GM23338 (cell line): ENCODE measurements around the gene SART3. TPM values are rescaled to one million over a fixed set of nuclear protein-coding genes. Genes with fewer than 3 reads are reported as not detected.

Experiments used
- ATAC-seq: fragments of 200-7000 bp; cut with Tn5 transposase; 3 replicates; pipeline ENCODE4 v1.9.1; 2020
- DNase-seq: peaks from one replicate; pipeline ENCODE4 v3.0.0-alpha.2; 2015; ENCODE audit warnings: low spot score
- H2AFZ ChIP-seq: fragments of 200-600 bp; sonication (generic); 2 replicates; pipeline ENCODE4 v1.8.0; 2016; ENCODE audit warnings: antibody characterized with exemption, mild to moderate bottlenecking, moderate library complexity
- H3F3A ChIP-seq: fragments of 200-600 bp; sonication (generic); replicated peaks from 2 replicates; pipeline ENCODE4 v1.8.0; 2017; ENCODE audit warnings: antibody characterized with exemption, mixed run types, low read depth
- H3K27ac ChIP-seq: fragments of 200-600 bp; sonication (generic); 2 replicates; pipeline ENCODE4 v1.6.1; 2016; ENCODE audit warnings: low read depth
- H3K27me3 ChIP-seq: fragments of 200-600 bp; sonication (generic); 2 replicates; pipeline ENCODE4 v1.8.0; 2016; ENCODE audit warnings: mild to moderate bottlenecking, mixed run types, moderate library complexity; ENCODE audit not compliant: insufficient read depth
- H3K36me3 ChIP-seq: fragments of 200-600 bp; sonication (generic); 2 replicates; pipeline ENCODE4 v1.8.0; 2016; ENCODE audit warnings: mild to moderate bottlenecking; ENCODE audit not compliant: insufficient read depth
- H3K4me1 ChIP-seq: fragments of 200-600 bp; sonication (generic); 2 replicates; pipeline ENCODE4 v1.8.0; 2016; ENCODE audit warnings: mild to moderate bottlenecking, moderate library complexity; ENCODE audit not compliant: insufficient read depth
- H3K4me2 ChIP-seq: fragments of 200-600 bp; sonication (generic); 2 replicates; pipeline ENCODE4 v1.7.1; 2017; ENCODE audit warnings: mixed run types
- H3K4me3 ChIP-seq: fragments of 200-600 bp; sonication (generic); 2 replicates; pipeline ENCODE4 v1.6.1; 2016; ENCODE audit warnings: mixed run types
- H3K79me2 ChIP-seq: fragments of 200-600 bp; sonication (generic); replicated peaks from 2 replicates; pipeline ENCODE4 v1.8.0; 2017; ENCODE audit warnings: mild to moderate bottlenecking; ENCODE audit not compliant: insufficient read depth
- H3K9me2 ChIP-seq: fragments of 200-600 bp; sonication (generic); 2 replicates; pipeline ENCODE4 v1.8.0; 2017; ENCODE audit not compliant: insufficient read depth
- H4K20me1 ChIP-seq: fragments of 200-600 bp; sonication (generic); replicated peaks from 2 replicates; pipeline ENCODE4 v1.8.0; 2017; ENCODE audit warnings: mild to moderate bottlenecking; ENCODE audit not compliant: insufficient read depth
- H3K27ac Mint-ChIP-seq: 2 replicates; pipeline ENCODE4 v1.8.0; 2020; ENCODE audit warnings: inconsistent platforms, mild to moderate bottlenecking, moderate library complexity, mixed read lengths
- H3K27me3 Mint-ChIP-seq: 3 replicates; pipeline ENCODE4 v1.8.0; 2022; ENCODE audit warnings: low read depth, mild to moderate bottlenecking, moderate library complexity, mixed read lengths, inconsistent platforms; ENCODE audit not compliant: insufficient read depth, poor library complexity
- H3K36me3 Mint-ChIP-seq: 3 replicates; pipeline ENCODE4 v1.8.0; 2021; ENCODE audit warnings: low read depth, mild to moderate bottlenecking, inconsistent platforms, moderate library complexity, mixed read lengths
- H3K4me1 Mint-ChIP-seq: 3 replicates; pipeline ENCODE4 v1.8.0; 2020; ENCODE audit warnings: mild to moderate bottlenecking, inconsistent platforms, mixed read lengths
- H3K4me3 Mint-ChIP-seq: 3 replicates; pipeline ENCODE4 v1.8.0; 2021; ENCODE audit warnings: moderate library complexity, mild to moderate bottlenecking, inconsistent platforms, mixed read lengths
- H3K9me3 Mint-ChIP-seq: 3 replicates; pipeline ENCODE4 v1.8.0; 2020; ENCODE audit warnings: moderate library complexity, mild to moderate bottlenecking, inconsistent platforms, mixed read lengths
- CREB1 ChIP-seq: fragments of 250-450 bp; sonication (Bioruptor Pico); IDR thresholded peaks from 2 replicates; pipeline ENCODE4 v1.5.0; 2020; ENCODE audit warnings: low read depth, mild to moderate bottlenecking, moderate library complexity
- EZH2 ChIP-seq: fragments of 200-600 bp; sonication (generic); IDR thresholded peaks from one replicate; pipeline ENCODE4 v1.8.0; 2017; ENCODE audit warnings: antibody characterized with exemption, mild to moderate bottlenecking, low read depth; ENCODE audit not compliant: unreplicated experiment
- EZH2phosphoT487 ChIP-seq: fragments of 200-600 bp; sonication (generic); IDR thresholded peaks from one replicate; pipeline ENCODE4 v1.8.1; 2018; ENCODE audit warnings: antibody characterized with exemption; ENCODE audit not compliant: unreplicated experiment
- JUNB ChIP-seq: IDR thresholded peaks from one replicate; pipeline ENCODE4 v1.6.1; 2016; ENCODE audit warnings: antibody characterized with exemption; ENCODE audit not compliant: unreplicated experiment
- NANOG ChIP-seq: IDR thresholded peaks from 2 replicates; pipeline ENCODE4 v1.6.1; 2016; ENCODE audit warnings: antibody characterized with exemption, borderline replicate concordance
- POLR2AphosphoS5 ChIP-seq: IDR thresholded peaks from 2 replicates; pipeline ENCODE4 v1.6.1; 2016; ENCODE audit warnings: antibody characterized with exemption, low read depth
- STAT1 ChIP-seq: IDR thresholded peaks from one replicate; pipeline ENCODE4 v1.6.1; 2016; ENCODE audit warnings: antibody characterized with exemption; ENCODE audit not compliant: unreplicated experiment
- ZNF114 ChIP-seq: fragments of 250-450 bp; sonication (Bioruptor Pico); IDR thresholded peaks from 2 replicates; pipeline ENCODE4 v1.5.0; 2020; ENCODE audit warnings: mild to moderate bottlenecking, moderate library complexity
- ZNF331 ChIP-seq: fragments of 250-450 bp; sonication (Bioruptor Pico); IDR thresholded peaks from 2 replicates; pipeline ENCODE4 v1.5.0; 2020; ENCODE audit warnings: low read depth, mild to moderate bottlenecking, moderate library complexity
- polyA plus RNA-seq: library from polyadenylated mRNA; unstranded; fragments of >200 nt; fragmentation: Nextera tagmentation; extraction: Ambion mirVana; gene quantifications from 2 replicates; pipeline ENCODE4 v1.2.1, GENCODE V29; 2016
- total RNA-seq: library from RNA; depleted of rRNA; stranded (reverse); fragments of >200 nt; shearing (Covaris generic); gene quantifications from 2 replicates; pipeline ENCODE4 v1.2.3, GENCODE V29; 2014
- TF ChIP-seq, protein P1 (sequence below): IDR thresholded peaks from 2 replicates; pipeline ENCODE4 v1.6.1; 2016; ENCODE audit warnings: antibody characterized with exemption
- TF ChIP-seq, protein P2 (sequence below): fragments of 250-450 bp; sonication (Bioruptor Pico); IDR thresholded peaks from 2 replicates; pipeline ENCODE4 v1.5.0; 2020; ENCODE audit warnings: mild to moderate bottlenecking, moderate library complexity
- TF ChIP-seq, protein P3 (sequence below): IDR thresholded peaks from one replicate; pipeline ENCODE4 v1.6.1; 2018; ENCODE audit warnings: antibody characterized with exemption; ENCODE audit not compliant: unreplicated experiment
- TF ChIP-seq, protein P4 (sequence below), 2 experiments: fragments of 200-600 bp in 1 of 2; sonication (generic) in 1 of 2; conservative IDR thresholded peaks; 2 replicates each; pipeline versions ENCODE4 v1.5.1 to v1.6.1; 2016 to 2017; ENCODE audit warnings: antibody characterized with exemption in 2 of 2, low read depth in 2 of 2, mild to moderate bottlenecking in 2 of 2, moderate library complexity in 1 of 2

The SART3 gene
- total and polyA plus RNA-seq, 2 experiments from 2014 or later: 49.8 to 112 TPM

DNA sequence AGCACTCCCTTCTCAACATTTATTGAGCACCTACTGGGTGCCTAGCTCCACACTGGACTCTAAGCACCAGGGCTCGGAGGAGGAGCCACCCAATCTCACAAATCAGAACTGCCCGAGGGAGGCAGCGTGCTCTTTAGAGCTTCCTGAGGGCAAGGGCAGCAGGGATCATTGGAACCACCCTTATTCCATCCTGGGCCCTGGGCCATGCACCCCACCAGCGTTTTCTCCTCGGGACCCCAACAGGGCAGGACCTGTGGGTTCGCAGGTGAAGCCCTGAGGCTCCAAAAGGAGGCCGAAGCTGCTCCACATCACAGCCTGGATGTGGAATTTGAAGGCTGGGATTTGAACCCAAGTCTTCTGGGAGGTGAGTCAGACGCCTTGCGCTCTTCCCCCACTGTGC, 21.5 kb upstream of the SART3 start:
- TF ChIP-seq CREB1 (CRISPR knock-in tag) (no peak), ZNF331 (no peak), NANOG (no peak), EZH2phosphoT487 (no peak), ZNF114 (CRISPR knock-in tag) (no peak), JUNB (no peak), STAT1 (no peak), EZH2 (no peak), POLR2AphosphoS5 (no peak)
- TF ChIP-seq, protein P1, sequence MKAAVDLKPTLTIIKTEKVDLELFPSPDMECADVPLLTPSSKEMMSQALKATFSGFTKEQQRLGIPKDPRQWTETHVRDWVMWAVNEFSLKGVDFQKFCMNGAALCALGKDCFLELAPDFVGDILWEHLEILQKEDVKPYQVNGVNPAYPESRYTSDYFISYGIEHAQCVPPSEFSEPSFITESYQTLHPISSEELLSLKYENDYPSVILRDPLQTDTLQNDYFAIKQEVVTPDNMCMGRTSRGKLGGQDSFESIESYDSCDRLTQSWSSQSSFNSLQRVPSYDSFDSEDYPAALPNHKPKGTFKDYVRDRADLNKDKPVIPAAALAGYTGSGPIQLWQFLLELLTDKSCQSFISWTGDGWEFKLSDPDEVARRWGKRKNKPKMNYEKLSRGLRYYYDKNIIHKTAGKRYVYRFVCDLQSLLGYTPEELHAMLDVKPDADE: no peak
- TF ChIP-seq, protein P2, sequence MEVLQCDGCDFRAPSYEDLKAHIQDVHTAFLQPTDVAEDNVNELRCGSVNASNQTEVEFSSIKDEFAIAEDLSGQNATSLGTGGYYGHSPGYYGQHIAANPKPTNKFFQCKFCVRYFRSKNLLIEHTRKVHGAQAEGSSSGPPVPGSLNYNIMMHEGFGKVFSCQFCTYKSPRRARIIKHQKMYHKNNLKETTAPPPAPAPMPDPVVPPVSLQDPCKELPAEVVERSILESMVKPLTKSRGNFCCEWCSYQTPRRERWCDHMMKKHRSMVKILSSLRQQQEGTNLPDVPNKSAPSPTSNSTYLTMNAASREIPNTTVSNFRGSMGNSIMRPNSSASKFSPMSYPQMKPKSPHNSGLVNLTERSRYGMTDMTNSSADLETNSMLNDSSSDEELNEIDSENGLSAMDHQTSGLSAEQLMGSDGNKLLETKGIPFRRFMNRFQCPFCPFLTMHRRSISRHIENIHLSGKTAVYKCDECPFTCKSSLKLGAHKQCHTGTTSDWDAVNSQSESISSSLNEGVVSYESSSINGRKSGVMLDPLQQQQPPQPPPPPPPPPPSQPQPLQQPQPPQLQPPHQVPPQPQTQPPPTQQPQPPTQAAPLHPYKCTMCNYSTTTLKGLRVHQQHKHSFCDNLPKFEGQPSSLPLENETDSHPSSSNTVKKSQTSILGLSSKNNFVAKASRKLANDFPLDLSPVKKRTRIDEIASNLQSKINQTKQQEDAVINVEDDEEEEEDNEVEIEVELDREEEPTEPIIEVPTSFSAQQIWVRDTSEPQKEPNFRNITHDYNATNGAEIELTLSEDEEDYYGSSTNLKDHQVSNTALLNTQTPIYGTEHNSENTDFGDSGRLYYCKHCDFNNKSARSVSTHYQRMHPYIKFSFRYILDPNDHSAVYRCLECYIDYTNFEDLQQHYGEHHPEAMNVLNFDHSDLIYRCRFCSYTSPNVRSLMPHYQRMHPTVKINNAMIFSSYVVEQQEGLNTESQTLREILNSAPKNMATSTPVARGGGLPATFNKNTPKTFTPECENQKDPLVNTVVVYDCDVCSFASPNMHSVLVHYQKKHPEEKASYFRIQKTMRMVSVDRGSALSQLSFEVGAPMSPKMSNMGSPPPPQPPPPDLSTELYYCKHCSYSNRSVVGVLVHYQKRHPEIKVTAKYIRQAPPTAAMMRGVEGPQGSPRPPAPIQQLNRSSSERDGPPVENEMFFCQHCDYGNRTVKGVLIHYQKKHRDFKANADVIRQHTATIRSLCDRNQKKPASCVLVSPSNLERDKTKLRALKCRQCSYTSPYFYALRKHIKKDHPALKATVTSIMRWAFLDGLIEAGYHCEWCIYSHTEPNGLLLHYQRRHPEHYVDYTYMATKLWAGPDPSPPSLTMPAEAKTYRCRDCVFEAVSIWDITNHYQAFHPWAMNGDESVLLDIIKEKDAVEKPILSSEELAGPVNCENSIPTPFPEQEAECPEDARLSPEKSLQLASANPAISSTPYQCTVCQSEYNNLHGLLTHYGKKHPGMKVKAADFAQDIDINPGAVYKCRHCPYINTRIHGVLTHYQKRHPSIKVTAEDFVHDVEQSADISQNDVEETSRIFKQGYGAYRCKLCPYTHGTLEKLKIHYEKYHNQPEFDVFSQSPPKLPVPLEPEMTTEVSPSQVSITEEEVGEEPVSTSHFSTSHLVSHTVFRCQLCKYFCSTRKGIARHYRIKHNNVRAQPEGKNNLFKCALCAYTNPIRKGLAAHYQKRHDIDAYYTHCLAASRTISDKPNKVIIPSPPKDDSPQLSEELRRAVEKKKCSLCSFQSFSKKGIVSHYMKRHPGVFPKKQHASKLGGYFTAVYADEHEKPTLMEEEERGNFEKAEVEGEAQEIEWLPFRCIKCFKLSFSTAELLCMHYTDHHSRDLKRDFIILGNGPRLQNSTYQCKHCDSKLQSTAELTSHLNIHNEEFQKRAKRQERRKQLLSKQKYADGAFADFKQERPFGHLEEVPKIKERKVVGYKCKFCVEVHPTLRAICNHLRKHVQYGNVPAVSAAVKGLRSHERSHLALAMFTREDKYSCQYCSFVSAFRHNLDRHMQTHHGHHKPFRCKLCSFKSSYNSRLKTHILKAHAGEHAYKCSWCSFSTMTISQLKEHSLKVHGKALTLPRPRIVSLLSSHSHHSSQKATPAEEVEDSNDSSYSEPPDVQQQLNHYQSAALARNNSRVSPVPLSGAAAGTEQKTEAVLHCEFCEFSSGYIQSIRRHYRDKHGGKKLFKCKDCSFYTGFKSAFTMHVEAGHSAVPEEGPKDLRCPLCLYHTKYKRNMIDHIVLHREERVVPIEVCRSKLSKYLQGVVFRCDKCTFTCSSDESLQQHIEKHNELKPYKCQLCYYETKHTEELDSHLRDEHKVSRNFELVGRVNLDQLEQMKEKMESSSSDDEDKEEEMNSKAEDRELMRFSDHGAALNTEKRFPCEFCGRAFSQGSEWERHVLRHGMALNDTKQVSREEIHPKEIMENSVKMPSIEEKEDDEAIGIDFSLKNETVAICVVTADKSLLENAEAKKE (CRISPR knock-in tag): no peak
- TF ChIP-seq, protein P3, sequence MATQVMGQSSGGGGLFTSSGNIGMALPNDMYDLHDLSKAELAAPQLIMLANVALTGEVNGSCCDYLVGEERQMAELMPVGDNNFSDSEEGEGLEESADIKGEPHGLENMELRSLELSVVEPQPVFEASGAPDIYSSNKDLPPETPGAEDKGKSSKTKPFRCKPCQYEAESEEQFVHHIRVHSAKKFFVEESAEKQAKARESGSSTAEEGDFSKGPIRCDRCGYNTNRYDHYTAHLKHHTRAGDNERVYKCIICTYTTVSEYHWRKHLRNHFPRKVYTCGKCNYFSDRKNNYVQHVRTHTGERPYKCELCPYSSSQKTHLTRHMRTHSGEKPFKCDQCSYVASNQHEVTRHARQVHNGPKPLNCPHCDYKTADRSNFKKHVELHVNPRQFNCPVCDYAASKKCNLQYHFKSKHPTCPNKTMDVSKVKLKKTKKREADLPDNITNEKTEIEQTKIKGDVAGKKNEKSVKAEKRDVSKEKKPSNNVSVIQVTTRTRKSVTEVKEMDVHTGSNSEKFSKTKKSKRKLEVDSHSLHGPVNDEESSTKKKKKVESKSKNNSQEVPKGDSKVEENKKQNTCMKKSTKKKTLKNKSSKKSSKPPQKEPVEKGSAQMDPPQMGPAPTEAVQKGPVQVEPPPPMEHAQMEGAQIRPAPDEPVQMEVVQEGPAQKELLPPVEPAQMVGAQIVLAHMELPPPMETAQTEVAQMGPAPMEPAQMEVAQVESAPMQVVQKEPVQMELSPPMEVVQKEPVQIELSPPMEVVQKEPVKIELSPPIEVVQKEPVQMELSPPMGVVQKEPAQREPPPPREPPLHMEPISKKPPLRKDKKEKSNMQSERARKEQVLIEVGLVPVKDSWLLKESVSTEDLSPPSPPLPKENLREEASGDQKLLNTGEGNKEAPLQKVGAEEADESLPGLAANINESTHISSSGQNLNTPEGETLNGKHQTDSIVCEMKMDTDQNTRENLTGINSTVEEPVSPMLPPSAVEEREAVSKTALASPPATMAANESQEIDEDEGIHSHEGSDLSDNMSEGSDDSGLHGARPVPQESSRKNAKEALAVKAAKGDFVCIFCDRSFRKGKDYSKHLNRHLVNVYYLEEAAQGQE: no peak
- TF ChIP-seq, protein P4, sequence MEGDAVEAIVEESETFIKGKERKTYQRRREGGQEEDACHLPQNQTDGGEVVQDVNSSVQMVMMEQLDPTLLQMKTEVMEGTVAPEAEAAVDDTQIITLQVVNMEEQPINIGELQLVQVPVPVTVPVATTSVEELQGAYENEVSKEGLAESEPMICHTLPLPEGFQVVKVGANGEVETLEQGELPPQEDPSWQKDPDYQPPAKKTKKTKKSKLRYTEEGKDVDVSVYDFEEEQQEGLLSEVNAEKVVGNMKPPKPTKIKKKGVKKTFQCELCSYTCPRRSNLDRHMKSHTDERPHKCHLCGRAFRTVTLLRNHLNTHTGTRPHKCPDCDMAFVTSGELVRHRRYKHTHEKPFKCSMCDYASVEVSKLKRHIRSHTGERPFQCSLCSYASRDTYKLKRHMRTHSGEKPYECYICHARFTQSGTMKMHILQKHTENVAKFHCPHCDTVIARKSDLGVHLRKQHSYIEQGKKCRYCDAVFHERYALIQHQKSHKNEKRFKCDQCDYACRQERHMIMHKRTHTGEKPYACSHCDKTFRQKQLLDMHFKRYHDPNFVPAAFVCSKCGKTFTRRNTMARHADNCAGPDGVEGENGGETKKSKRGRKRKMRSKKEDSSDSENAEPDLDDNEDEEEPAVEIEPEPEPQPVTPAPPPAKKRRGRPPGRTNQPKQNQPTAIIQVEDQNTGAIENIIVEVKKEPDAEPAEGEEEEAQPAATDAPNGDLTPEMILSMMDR (conservative IDR thresholded peaks at IDR 0.05; ENCODE audit: low read depth in 2 of 2): no peak
- Histone ChIP-seq H2AFZ (no peak overlapping the region), H3K4me2 (no peak overlapping the region), H3K9me2 (peaks cover 5% of the 10 kb centered on the region; the same call in 1 of the 2 replicates), H3K27ac (no peak overlapping the region), H3K4me1 (no peaks in the 10 kb centered on the region), H3K27me3 (no peaks in the 10 kb centered on the region), H3K4me3 (no peak overlapping the region), H3F3A (no peaks in the 10 kb centered on the region), H4K20me1 (no peaks in the 10 kb centered on the region), H3K36me3 (no peaks in the 10 kb centered on the region), H3K79me2 (no peaks in the 10 kb centered on the region)
- DNase-seq (no peak), ATAC-seq (no peak)
- Mint-ChIP-seq H3K9me3 (peaks cover 10% of the 10 kb centered on the region; the same call in 2 of the 3 replicates), H3K4me1 (peaks cover 3% of the 10 kb centered on the region; the same call in 1 of the 3 replicates), H3K27ac (no peak overlapping the region), H3K4me3 (no peak overlapping the region), H3K27me3 (peaks cover 4% of the 10 kb centered on the region), H3K36me3 (peaks cover 3% of the 10 kb centered on the region; the same call in 1 of the 3 replicates)
